Hepatocyte (in vitro differentiated cells): ENCODE data around the gene DGKG. TPM values are rescaled to one million over a fixed set of nuclear protein-coding genes. Genes with fewer than 3 reads are reported as not detected.

ENCODE experiments used
- DNase-seq: peaks from one replicate; pipeline ENCODE4 v3.0.0-alpha.2; 2016; ENCODE audit warnings: low spot score
- H2AFZ ChIP-seq: fragments of 200-600 bp; sonication (generic); 2 replicates; pipeline ENCODE4 v1.6.0; 2016; ENCODE audit warnings: antibody characterized with exemption, mild to moderate bottlenecking
- H3K27ac ChIP-seq: fragments of 200-600 bp; sonication (generic); 2 replicates; pipeline ENCODE4 v1.5.1; 2016; ENCODE audit warnings: mild to moderate bottlenecking
- H3K27me3 ChIP-seq: fragments of 200-600 bp; sonication (generic); 2 replicates; pipeline ENCODE4 v1.6.1; 2016
- H3K36me3 ChIP-seq: fragments of 200-600 bp; sonication (generic); replicated peaks from 2 replicates; pipeline ENCODE4 v1.5.1; 2016; ENCODE audit warnings: low read depth; ENCODE audit not compliant: insufficient read depth
- H3K4me1 ChIP-seq: fragments of 200-600 bp; sonication (generic); 2 replicates; pipeline ENCODE4 v1.5.1; 2016; ENCODE audit warnings: mild to moderate bottlenecking, moderate library complexity; ENCODE audit not compliant: insufficient read depth
- H3K4me2 ChIP-seq: fragments of 200-600 bp; sonication (generic); 2 replicates; pipeline ENCODE4 v1.6.0; 2016
- H3K4me3 ChIP-seq: fragments of 200-600 bp; sonication (generic); 2 replicates; pipeline ENCODE4 v1.5.1; 2016; ENCODE audit warnings: mild to moderate bottlenecking
- H3K79me2 ChIP-seq: fragments of 200-600 bp; sonication (generic); 2 replicates; pipeline ENCODE4 v1.6.0; 2017; ENCODE audit warnings: mild to moderate bottlenecking
- H3K9me2 ChIP-seq: fragments of 200-600 bp; sonication (generic); replicated peaks from 2 replicates; pipeline ENCODE4 v1.6.0; 2017; ENCODE audit warnings: mild to moderate bottlenecking; ENCODE audit not compliant: insufficient read depth
- H3K9me3 ChIP-seq: fragments of 200-600 bp; sonication (generic); 2 replicates; pipeline ENCODE4 v1.5.1; 2016; ENCODE audit warnings: low read depth, mild to moderate bottlenecking
- H4K20me1 ChIP-seq: fragments of 200-600 bp; sonication (generic); 2 replicates; pipeline ENCODE4 v1.6.0; 2016; ENCODE audit warnings: mild to moderate bottlenecking; ENCODE audit not compliant: insufficient read depth, poor library complexity, severe bottlenecking
- CTCF ChIP-seq: fragments of 200-600 bp; sonication (generic); IDR thresholded peaks from 2 replicates; pipeline ENCODE4 v1.5.1; 2016; ENCODE audit warnings: antibody characterized with exemption, mild to moderate bottlenecking; ENCODE audit not compliant: poor library complexity
- EZH2 ChIP-seq: fragments of 200-600 bp; sonication (generic); IDR thresholded peaks from 2 replicates; pipeline ENCODE4 v1.6.1; 2016; ENCODE audit warnings: antibody characterized with exemption, mild to moderate bottlenecking, borderline replicate concordance
- EZH2phosphoT487 ChIP-seq: fragments of 200-600 bp; sonication (generic); IDR thresholded peaks from one replicate; pipeline ENCODE4 v1.6.1; 2018; ENCODE audit warnings: antibody characterized with exemption, mild to moderate bottlenecking, low read depth, moderate library complexity; ENCODE audit not compliant: unreplicated experiment, severe bottlenecking
- WGBS: methylation state at CpG from one replicate; pipeline ENCODE4 v1.1.6; 2016; ENCODE audit warnings: low lambda C conversion rate; ENCODE audit errors: missing lambda C conversion rate; 5-methylcytosine and 5-hydroxymethylcytosine counted together
- polyA plus RNA-seq: library from polyadenylated mRNA; unstranded; fragments of >200 nt; fragmentation: Nextera tagmentation; extraction: Ambion mirVana; gene quantifications from 2 replicates; pipeline ENCODE4 v1.2.1, GENCODE V29; 2016
- total RNA-seq: library from RNA; depleted of rRNA; stranded (reverse); fragments of >200 nt; gene quantifications from 2 replicates; pipeline ENCODE4 v1.2.3, GENCODE V29; 2014

The DGKG gene
- total and polyA plus RNA-seq, 2 experiments from 2014 or later: not detected

- Histone ChIP-seq H3K4me2 (no peak overlapping the region), H3K27me3 (no peaks in the 10 kb centered on the region), H3K9me3 (no peaks in the 10 kb centered on the region), H3K36me3 (no peaks in the 10 kb centered on the region), H4K20me1 (no peaks in the 10 kb centered on the region), H3K27ac (no peak overlapping the region), H3K9me2 (no peaks in the 10 kb centered on the region), H3K79me2 (no peaks in the 10 kb centered on the region), H3K4me1 (no peaks in the 10 kb centered on the region), H3K4me3 (no peak overlapping the region), H2AFZ (no peak overlapping the region)
- TF ChIP-seq CTCF: no peak
- no peak for TF ChIP-seq EZH2phosphoT487
- TF ChIP-seq EZH2: no peak
- 93% methylated on average over 7 of the region's 7 CpGs for WGBS
- DNase-seq: no peak
Observed at GRCh38 chr3:186317478-186317877, 44.6 kb downstream of the DGKG start.

- Histone ChIP-seq H3K9me2 (no peaks in the 10 kb centered on the region), H4K20me1 (no peaks in the 10 kb centered on the region), H3K4me3 (no peak overlapping the region), H3K36me3 (no peaks in the 10 kb centered on the region), H3K79me2 (no peaks in the 10 kb centered on the region), H3K4me2 (no peak overlapping the region), H3K27ac (no peak overlapping the region), H3K4me1 (no peaks in the 10 kb centered on the region), H2AFZ (no peak overlapping the region), H3K27me3 (no peaks in the 10 kb centered on the region), H3K9me3 (no peaks in the 10 kb centered on the region)
- 83% methylated on average over 9 of the region's 9 CpGs for WGBS
- TF ChIP-seq EZH2 (no peak), EZH2phosphoT487 (no peak), CTCF (no peak)
- no peak for DNase-seq
Observed at GRCh38 chr3:186316666-186317260, 45.3 kb downstream of the DGKG start.

- H3K9me3 ChIP-seq: no peaks in the 10 kb centered on the region
- no peaks in the 10 kb centered on the region for H3K4me1 ChIP-seq
- H3K36me3 ChIP-seq: no peaks in the 10 kb centered on the region
- TF ChIP-seq CTCF (no peak), EZH2 (no peak), EZH2phosphoT487 (no peak)
- no peaks in the 10 kb centered on the region for H4K20me1 ChIP-seq
- no peak for DNase-seq
- H3K4me2 ChIP-seq: no peak overlapping the region
- no peak overlapping the region for H3K4me3 ChIP-seq
- no peaks in the 10 kb centered on the region for H3K27me3 ChIP-seq
- H2AFZ ChIP-seq: no peak overlapping the region
- no peaks in the 10 kb centered on the region for H3K79me2 ChIP-seq
- H3K9me2 ChIP-seq: no peaks in the 10 kb centered on the region
- H3K27ac ChIP-seq: no peak overlapping the region
- 86% methylated on average over 5 of the region's 5 CpGs for WGBS
Observed at GRCh38 chr3:186315581-186316354, 46.3 kb downstream of the DGKG start.
